ENCODE results near the gene UGT1A10. TPM values are rescaled to one million over a fixed set of nuclear protein-coding genes. Genes with fewer than 3 reads are reported as not detected.

Gene UGT1A10
- total and polyA plus RNA-seq, 2 donors (not counting 3 experiments of a cell fraction or from before 2014, with no cell fraction given): not detected

GRCh38 chr2:233766416-233766815 is 130.2 kb downstream of the UGT1A10 start:
- intact Hi-C loops (cut with micrococcal nuclease): no loop called here

GRCh38 chr2:233768076-233768475 is 131.8 kb downstream of the UGT1A10 start:
- FAIRE-seq (no peak), DNase-seq (ENCODE audit: low read depth, low spot score) (no peak)
- Histone ChIP-seq H3K27ac (ENCODE audit: insufficient read depth, low read depth, low read length) (no peak overlapping the region), H3K4me1 (ENCODE audit: control insufficient read depth, extremely low read depth, insufficient read depth, low read length) (no peaks in the 10 kb centered on the region), H3K4me2 (ENCODE audit: insufficient read depth, low read length) (no peak overlapping the region), H4K20me1 (replicated peaks; ENCODE audit: control insufficient read depth, extremely low read depth, insufficient read depth, low read length) (no peaks in the 10 kb centered on the region), H2AFZ (ENCODE audit: low read depth, low read length) (no peak overlapping the region), H3K9me3 (replicated peaks; ENCODE audit: control insufficient read depth, insufficient read depth, low read length) (no peaks in the 10 kb centered on the region), H3K9me1 (replicated peaks; ENCODE audit: control insufficient read depth, extremely low read depth, insufficient read depth, low read length) (no peaks in the 10 kb centered on the region), H3K4me3 (replicated peaks in 1 of 3; ENCODE audit: insufficient read depth in 1 of 3, low read depth in 1 of 3, low read length in 3 of 3) (no peak overlapping the region), H3K9ac (replicated peaks; ENCODE audit: extremely low read depth, insufficient read depth, low read length) (no peak overlapping the region), H3K79me2 (ENCODE audit: control insufficient read depth, insufficient read depth, low read length) (no peaks in the 10 kb centered on the region), H3K27me3 (ENCODE audit: control insufficient read depth in 2 of 2, insufficient read depth in 2 of 2, low read length in 2 of 2) (peaks cover 0 to 1% of the 10 kb centered on the region in 2 experiments), H3K36me3 (ENCODE audit: control insufficient read depth in 2 of 2, extremely low read depth in 1 of 2, insufficient read depth in 2 of 2, low read length in 2 of 2) (no peaks in the 10 kb centered on the region)
- intact Hi-C loops (cut with micrococcal nuclease): no loop called here
- TF ChIP-seq CTCF (IDR thresholded peaks at IDR 0.05; ENCODE audit: extremely low read depth in 1 of 2, insufficient read depth in 1 of 2, low read depth in 1 of 2, low read length in 2 of 2): no peak
- TF ChIP-seq POLR2A (IDR thresholded peaks at IDR 0.05; ENCODE audit: low read depth, low read length): no peak
- no peak for TF ChIP-seq FOS (IDR thresholded peaks at IDR 0.05; ENCODE audit: borderline replicate concordance, insufficient read depth, low read length)
- no peak for TF ChIP-seq JUN (IDR thresholded peaks at IDR 0.05; ENCODE audit: borderline replicate concordance, insufficient read depth, insufficient read length, low read depth)
- TF ChIP-seq MAX (IDR thresholded peaks at IDR 0.05; ENCODE audit: insufficient read depth, insufficient read length): no peak
- TF ChIP-seq GATA2 (IDR thresholded peaks at IDR 0.05; ENCODE audit: insufficient read depth, insufficient read length, low read depth, low read length): no peak
- TF ChIP-seq EZH2 (IDR thresholded peaks at IDR 0.05; ENCODE audit: borderline replicate concordance, low read depth, low read length, severe bottlenecking): no peak
- no peak for TF ChIP-seq MYC (IDR thresholded peaks at IDR 0.05; ENCODE audit: low read depth, low read length)
- TF ChIP-seq POLR2AphosphoS5 (IDR thresholded peaks at IDR 0.05; ENCODE audit: insufficient read depth, low read depth, low read length): no peak
- BruUV-seq (replicated peaks): no TSS peak
- CTCF ChIA-PET: no interaction called here
- dilution Hi-C loops (cut with MboI; ENCODE audit: extremely low pct_ligation_motif_present, low sequenced_read_pairs): no loop called here
- POLR2A ChIA-PET: no interaction called here

More at GRCh38 chr2:233766416-233766815, 130.2 kb downstream of the UGT1A10 start:
- no peaks in the 10 kb centered on the region for H3K79me2 ChIP-seq (ENCODE audit: control insufficient read depth, insufficient read depth, low read length)
- H3K4me1 ChIP-seq (ENCODE audit: control insufficient read depth, extremely low read depth, insufficient read depth, low read length): no peaks in the 10 kb centered on the region
- no peak overlapping the region for H2AFZ ChIP-seq (ENCODE audit: low read depth, low read length)
- H3K4me3 ChIP-seq (replicated peaks in 1 of 3; ENCODE audit: insufficient read depth in 1 of 3, low read depth in 1 of 3, low read length in 3 of 3): no peak overlapping the region
- dilution Hi-C loops (cut with MboI; ENCODE audit: extremely low pct_ligation_motif_present, low sequenced_read_pairs): no loop called here
- BruUV-seq (replicated peaks): no TSS peak
- H3K27me3 ChIP-seq (ENCODE audit: control insufficient read depth in 2 of 2, insufficient read depth in 2 of 2, low read length in 2 of 2): peaks cover 1 to 4% of the 10 kb centered on the region in 2 experiments
- H3K36me3 ChIP-seq (ENCODE audit: control insufficient read depth in 2 of 2, extremely low read depth in 1 of 2, insufficient read depth in 2 of 2, low read length in 2 of 2): no peaks in the 10 kb centered on the region
- ChIA-PET POLR2A (no interaction called here), CTCF (no interaction called here)
- TF ChIP-seq MAX (IDR thresholded peaks at IDR 0.05; ENCODE audit: insufficient read depth, insufficient read length): no peak
- no peaks in the 10 kb centered on the region for H3K9me1 ChIP-seq (replicated peaks; ENCODE audit: control insufficient read depth, extremely low read depth, insufficient read depth, low read length)
- H3K9ac ChIP-seq (replicated peaks; ENCODE audit: extremely low read depth, insufficient read depth, low read length): no peak overlapping the region
- no peak for DNase-seq (ENCODE audit: low read depth, low spot score)
- no peak overlapping the region for H3K27ac ChIP-seq (ENCODE audit: insufficient read depth, low read depth, low read length)
- no peak overlapping the region for H3K4me2 ChIP-seq (ENCODE audit: insufficient read depth, low read length)
- H3K9me3 ChIP-seq (replicated peaks; ENCODE audit: control insufficient read depth, insufficient read depth, low read length): no peaks in the 10 kb centered on the region
- FAIRE-seq: no peak
- no peaks in the 10 kb centered on the region for H4K20me1 ChIP-seq (replicated peaks; ENCODE audit: control insufficient read depth, extremely low read depth, insufficient read depth, low read length)
